ENCODE data around the gene LRRC23. TPM values are rescaled to one million over a fixed set of nuclear protein-coding genes. Genes with fewer than 3 reads are reported as not detected.

Gene LRRC23
- polyA plus RNA-seq, 1 of the 3 experiments (the other 2 are of a cell fraction), result 11.9 TPM

DNA sequence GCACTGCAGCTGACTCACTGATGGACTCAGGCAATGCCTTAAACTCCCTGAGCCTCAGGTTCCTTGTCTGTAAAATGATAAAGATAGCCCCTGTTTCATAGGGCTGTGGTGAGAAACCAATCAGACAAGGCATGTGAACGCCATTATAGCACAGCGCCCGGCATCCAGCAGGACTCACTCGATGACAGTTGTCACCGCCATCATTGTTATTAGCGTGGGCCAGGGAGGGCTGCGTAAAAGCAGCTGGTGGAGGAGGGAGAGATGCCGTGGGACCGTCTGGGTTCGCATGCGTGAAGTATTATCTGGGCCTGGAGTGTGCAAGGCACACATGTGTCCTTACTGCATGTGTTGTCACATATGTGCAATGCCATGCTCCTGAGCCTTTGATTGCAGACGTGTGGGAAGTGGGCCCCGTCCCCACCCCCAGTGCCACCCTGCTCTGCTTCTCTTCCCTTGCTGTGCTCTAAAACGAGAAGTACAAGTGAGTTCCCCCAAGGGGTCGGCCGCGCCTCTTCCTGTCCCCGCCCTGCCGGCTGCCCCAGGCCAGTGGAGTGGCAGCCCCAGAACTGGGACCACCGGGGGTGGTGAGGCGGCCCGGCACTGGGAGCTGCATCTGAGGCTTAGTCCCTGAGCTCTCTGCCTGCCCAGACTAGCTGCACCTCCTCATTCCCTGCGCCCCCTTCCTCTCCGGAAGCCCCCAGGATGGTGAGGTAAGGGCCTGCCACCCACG, 46.4 kb downstream of the LRRC23 start, which contains the start of gene PTPN6:
TSS of gene PTPN6 (plus strand) at position 546 of the 730 bp plus-strand sequence. CDS start at position 703, 157 bp downstream.
- Histone ChIP-seq H3K27ac (ENCODE audit: low read depth in 2 of 2, low read length in 1 of 2) (no peak within 1 kb of the TSS), H2AFZ (ENCODE audit: low read depth) (no peak within 1 kb of the TSS), H3K79me2 (ENCODE audit: insufficient read depth) (no peaks in the 10 kb centered on the region), H3K4me3 (ENCODE audit: low read depth in 2 of 2, low read length in 1 of 2) (no peak within 1 kb of the TSS), H3F3A (replicated peaks; ENCODE audit: insufficient read depth) (no peaks in the 10 kb centered on the region), H3K27me3 (ENCODE audit: insufficient read depth) (no peaks in the 10 kb centered on the region), H3K9ac (no peak within 1 kb of the TSS), H3K4me1 (ENCODE audit: control insufficient read depth in 1 of 2, insufficient read depth in 2 of 2, low read depth in 1 of 2, low read length in 1 of 2) (no peaks in the 10 kb centered on the region), H3K36me3 (replicated peaks in 1 of 2; ENCODE audit: control insufficient read depth in 1 of 2, insufficient read depth in 2 of 2, low read length in 1 of 2) (peaks cover 0 to 3% of the 10 kb centered on the region in 2 experiments), H4K20me1 (ENCODE audit: insufficient read depth) (no peaks in the 10 kb centered on the region), H3K9me2 (no peaks in the 10 kb centered on the region), H3K4me2 (no peak within 1 kb of the TSS), H3K9me3 (no peaks in the 10 kb centered on the region)
- POLR2A ChIA-PET, result no interaction called here
- peak; percentile 11 for DNase-seq
- TF ChIP-seq, protein P1, sequence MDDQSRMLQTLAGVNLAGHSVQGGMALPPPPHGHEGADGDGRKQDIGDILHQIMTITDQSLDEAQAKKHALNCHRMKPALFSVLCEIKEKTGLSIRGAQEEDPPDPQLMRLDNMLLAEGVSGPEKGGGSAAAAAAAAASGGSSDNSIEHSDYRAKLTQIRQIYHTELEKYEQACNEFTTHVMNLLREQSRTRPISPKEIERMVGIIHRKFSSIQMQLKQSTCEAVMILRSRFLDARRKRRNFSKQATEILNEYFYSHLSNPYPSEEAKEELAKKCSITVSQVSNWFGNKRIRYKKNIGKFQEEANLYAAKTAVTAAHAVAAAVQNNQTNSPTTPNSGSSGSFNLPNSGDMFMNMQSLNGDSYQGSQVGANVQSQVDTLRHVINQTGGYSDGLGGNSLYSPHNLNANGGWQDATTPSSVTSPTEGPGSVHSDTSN (IDR thresholded peaks at IDR 0.05), result no peak
- TF ChIP-seq CTCF (IDR thresholded peaks at IDR 0.05) (no peak), TAF1 (IDR thresholded peaks at IDR 0.05; ENCODE audit: borderline replicate concordance, low read depth, low read length) (no peak), MAX (IDR thresholded peaks at IDR 0.05; ENCODE audit: low read depth) (no peak), NRF1 (IDR thresholded peaks at IDR 0.05; ENCODE audit: low read depth, low read length) (no peak), GABPA (IDR thresholded peaks at IDR 0.05; ENCODE audit: low read depth) (no peak), TEAD4 (IDR thresholded peaks at IDR 0.05; ENCODE audit: borderline replicate concordance, insufficient read depth) (no peak), MEF2A (IDR thresholded peaks at IDR 0.05; ENCODE audit: borderline replicate concordance, low read depth) (no peak), FOXJ3 (CRISPR knock-in tag; IDR thresholded peaks at IDR 0.05) (no peak), SMC3 (IDR thresholded peaks at IDR 0.05; ENCODE audit: low read depth, low read length) (no peak), RFX5 (IDR thresholded peaks at IDR 0.05; ENCODE audit: low read length) (no peak), JUND (IDR thresholded peaks at IDR 0.05) (no peak)
- TF ChIP-seq, protein P2, sequence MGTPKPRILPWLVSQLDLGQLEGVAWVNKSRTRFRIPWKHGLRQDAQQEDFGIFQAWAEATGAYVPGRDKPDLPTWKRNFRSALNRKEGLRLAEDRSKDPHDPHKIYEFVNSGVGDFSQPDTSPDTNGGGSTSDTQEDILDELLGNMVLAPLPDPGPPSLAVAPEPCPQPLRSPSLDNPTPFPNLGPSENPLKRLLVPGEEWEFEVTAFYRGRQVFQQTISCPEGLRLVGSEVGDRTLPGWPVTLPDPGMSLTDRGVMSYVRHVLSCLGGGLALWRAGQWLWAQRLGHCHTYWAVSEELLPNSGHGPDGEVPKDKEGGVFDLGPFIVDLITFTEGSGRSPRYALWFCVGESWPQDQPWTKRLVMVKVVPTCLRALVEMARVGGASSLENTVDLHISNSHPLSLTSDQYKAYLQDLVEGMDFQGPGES (IDR thresholded peaks at IDR 0.05; ENCODE audit: low read depth, low read length), result no peak
- TF ChIP-seq, protein P3, sequence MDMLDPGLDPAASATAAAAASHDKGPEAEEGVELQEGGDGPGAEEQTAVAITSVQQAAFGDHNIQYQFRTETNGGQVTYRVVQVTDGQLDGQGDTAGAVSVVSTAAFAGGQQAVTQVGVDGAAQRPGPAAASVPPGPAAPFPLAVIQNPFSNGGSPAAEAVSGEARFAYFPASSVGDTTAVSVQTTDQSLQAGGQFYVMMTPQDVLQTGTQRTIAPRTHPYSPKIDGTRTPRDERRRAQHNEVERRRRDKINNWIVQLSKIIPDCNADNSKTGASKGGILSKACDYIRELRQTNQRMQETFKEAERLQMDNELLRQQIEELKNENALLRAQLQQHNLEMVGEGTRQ (IDR thresholded peaks at IDR 0.05; ENCODE audit: borderline replicate concordance, low read depth, low read length), result no peak
- WGBS (ENCODE audit: low lambda C conversion rate), result 95% methylated on average over 14 of the region's 25 CpGs
- CTCF ChIA-PET, result interaction anchor here (0.8 to 2.9 kb wide), 2 partner anchors 26 to 160 kb away, joined by 3 to 10 read pairs; no protein-coding TSS in a partner anchor
